Activated T-helper 17 cell treated with anti-CD3 and anti-CD28 coated beads, Interleukin-2, amount 50 U/mL, for 72 hours (primary cell): ENCODE measurements around the gene ELANE. TPM values are rescaled to one million over a fixed set of nuclear protein-coding genes. Genes with fewer than 3 reads are reported as not detected.
"Not testable (repeated sequence)": the region's sequence is repeated elsewhere in the genome, so short reads cannot be mapped to it uniquely, and the experiment has no call there.

Experiments used
- ATAC-seq: fragments of 150-1000 bp; cut with Tn5 transposase; replicated peaks from 2 replicates; pipeline ENCODE4 v1.10.0; 2021; ENCODE audit warnings: mild to moderate bottlenecking, moderate library complexity
- H3K27ac Mint-ChIP-seq: one replicate; pipeline ENCODE4 v1.8.0; 2022; ENCODE audit warnings: mixed read lengths
- H3K27me3 Mint-ChIP-seq: one replicate; pipeline ENCODE4 v1.8.0; 2022; ENCODE audit warnings: mixed read lengths
- H3K36me3 Mint-ChIP-seq: one replicate; pipeline ENCODE4 v1.8.0; 2022; ENCODE audit warnings: low read depth, mild to moderate bottlenecking, mixed read lengths
- H3K4me1 Mint-ChIP-seq: one replicate; pipeline ENCODE4 v1.8.0; 2022; ENCODE audit warnings: mixed read lengths
- H3K4me3 Mint-ChIP-seq: one replicate; pipeline ENCODE4 v1.8.0; 2022; ENCODE audit warnings: mild to moderate bottlenecking, mixed read lengths
- H3K9me3 Mint-ChIP-seq: one replicate; pipeline ENCODE4 v1.8.0; 2022; ENCODE audit warnings: mixed read lengths
- total RNA-seq, 2 donors: library from RNA; stranded (reverse); gene quantifications; one replicate each; pipeline ENCODE4 v1.2.3, GENCODE V29; 2022

Gene ELANE
- total RNA-seq, 2 donors from 2014 or later, result not detected

- Mint-ChIP-seq H3K9me3 (no peaks in the 10 kb centered on the region), H3K4me3 (no peak overlapping the region), H3K36me3 (no peaks in the 10 kb centered on the region), H3K27me3 (peaks cover 18% of the 10 kb centered on the region), H3K4me1 (peaks cover 4% of the 10 kb centered on the region), H3K27ac (no peak overlapping the region)
- ATAC-seq, result no peak
These were observed 8.1 kb upstream of the ELANE start for GRCh38 chr19:843836-844545.

GRCh38 chr19:844546-844971 lies 7.5 kb upstream of the ELANE start:
- Mint-ChIP-seq H3K4me1 (peaks cover 4% of the 10 kb centered on the region), H3K36me3 (no peaks in the 10 kb centered on the region), H3K9me3 (no peaks in the 10 kb centered on the region), H3K4me3 (no peak overlapping the region), H3K27me3 (peaks cover 18% of the 10 kb centered on the region), H3K27ac (no peak overlapping the region)
- ATAC-seq, result no peak

GRCh38 chr19:845707-846521 lies 6.2 kb upstream of the ELANE start:
- ATAC-seq, result no peak
- peaks cover 4% of the 10 kb centered on the region for H3K4me1 Mint-ChIP-seq

GRCh38 chr19:848386-848921 lies 3.6 kb upstream of the ELANE start:
- Mint-ChIP-seq H3K27me3 (peaks cover 12% of the 10 kb centered on the region), H3K4me3 (no peak overlapping the region), H3K9me3 (no peaks in the 10 kb centered on the region), H3K27ac (no peak overlapping the region), H3K4me1 (no peaks in the 10 kb centered on the region), H3K36me3 (no peaks in the 10 kb centered on the region)
- no peak for ATAC-seq

More at GRCh38 chr19:845707-846521, 6.2 kb upstream of the ELANE start:
- Mint-ChIP-seq H3K4me3 (no peak overlapping the region), H3K27me3 (peaks cover 18% of the 10 kb centered on the region), H3K36me3 (no peaks in the 10 kb centered on the region), H3K27ac (no peak overlapping the region), H3K9me3 (no peaks in the 10 kb centered on the region)

- not testable (repeated sequence) for H3K27ac Mint-ChIP-seq, H3K36me3 Mint-ChIP-seq, ATAC-seq, H3K4me3 Mint-ChIP-seq, H3K9me3 Mint-ChIP-seq, H3K4me1 Mint-ChIP-seq
- H3K27me3 Mint-ChIP-seq, result peaks cover 12% of the 10 kb centered on the region
These were observed 2.9 kb upstream of the ELANE start for GRCh38 chr19:849195-849594.

- Mint-ChIP-seq H3K9me3 (no peaks in the 10 kb centered on the region), H3K36me3 (no peaks in the 10 kb centered on the region), H3K4me3 (no peak overlapping the region), H3K4me1 (no peaks in the 10 kb centered on the region), H3K27me3 (peaks cover 8% of the 10 kb centered on the region), H3K27ac (no peak overlapping the region)
- no peak for ATAC-seq
These were observed 1.7 kb upstream of the ELANE start for GRCh38 chr19:850221-850978.

- H3K4me3 Mint-ChIP-seq, result no peak overlapping the region
- no peak overlapping the region for H3K27ac Mint-ChIP-seq
- ATAC-seq, result no peak
- no peaks in the 10 kb centered on the region for H3K36me3 Mint-ChIP-seq
- no peaks in the 10 kb centered on the region for H3K9me3 Mint-ChIP-seq
- H3K27me3 Mint-ChIP-seq, result peaks cover 5% of the 10 kb centered on the region
- no peaks in the 10 kb centered on the region for H3K4me1 Mint-ChIP-seq
These were observed 1.1 kb upstream of the ELANE start for GRCh38 chr19:850979-851335.

- no peak overlapping the region for H3K4me3 Mint-ChIP-seq
- H3K36me3 Mint-ChIP-seq, result no peaks in the 10 kb centered on the region
- no peaks in the 10 kb centered on the region for H3K4me1 Mint-ChIP-seq
- no peak for ATAC-seq
- no peaks in the 10 kb centered on the region for H3K27me3 Mint-ChIP-seq
- no peaks in the 10 kb centered on the region for H3K9me3 Mint-ChIP-seq
- no peak overlapping the region for H3K27ac Mint-ChIP-seq
These were observed 997 bp downstream of the ELANE start for GRCh38 chr19:853014-853585.

GRCh38 chr19:853614-854220 lies 1.6 kb downstream of the ELANE start:
- ATAC-seq, H3K4me3 Mint-ChIP-seq, H3K36me3 Mint-ChIP-seq, H3K4me1 Mint-ChIP-seq, H3K27ac Mint-ChIP-seq, H3K27me3 Mint-ChIP-seq, H3K9me3 Mint-ChIP-seq: not testable (repeated sequence)

GRCh38 chr19:854549-854948 lies 2.4 kb downstream of the ELANE start:
- ATAC-seq, result no peak

GRCh38 chr19:855142-855541 lies 3.0 kb downstream of the ELANE start:
- Mint-ChIP-seq H3K4me3 (no peak overlapping the region), H3K27ac (no peak overlapping the region), H3K9me3 (no peaks in the 10 kb centered on the region), H3K36me3 (no peaks in the 10 kb centered on the region), H3K27me3 (no peaks in the 10 kb centered on the region), H3K4me1 (no peaks in the 10 kb centered on the region)
- ATAC-seq, result no peak

More at GRCh38 chr19:854549-854948, 2.4 kb downstream of the ELANE start:
- H3K4me3 Mint-ChIP-seq, result no peak overlapping the region
- H3K27me3 Mint-ChIP-seq, result no peaks in the 10 kb centered on the region
- H3K4me1 Mint-ChIP-seq, result no peaks in the 10 kb centered on the region
- no peak overlapping the region for H3K27ac Mint-ChIP-seq
- no peaks in the 10 kb centered on the region for H3K9me3 Mint-ChIP-seq
- no peaks in the 10 kb centered on the region for H3K36me3 Mint-ChIP-seq

GRCh38 chr19:855566-856120 lies 3.5 kb downstream of the ELANE start:
- Mint-ChIP-seq H3K36me3 (no peaks in the 10 kb centered on the region), H3K27ac (no peak overlapping the region), H3K4me3 (no peak overlapping the region), H3K4me1 (no peaks in the 10 kb centered on the region), H3K9me3 (no peaks in the 10 kb centered on the region), H3K27me3 (no peaks in the 10 kb centered on the region)
- no peak for ATAC-seq

- H3K27ac Mint-ChIP-seq, result no peak overlapping the region
- no peaks in the 10 kb centered on the region for H3K36me3 Mint-ChIP-seq
- no peaks in the 10 kb centered on the region for H3K9me3 Mint-ChIP-seq
- ATAC-seq, result no peak
- no peaks in the 10 kb centered on the region for H3K4me1 Mint-ChIP-seq
- no peaks in the 10 kb centered on the region for H3K27me3 Mint-ChIP-seq
- no peak overlapping the region for H3K4me3 Mint-ChIP-seq
These were observed 6.2 kb downstream of the ELANE start for GRCh38 chr19:858284-858683.
